Mesodermal cell (in vitro differentiated cells): Measurements from ENCODE around the gene EHMT1.
"Not testable (repeated sequence)": the region's sequence is repeated elsewhere in the genome, so short reads cannot be mapped to it uniquely, and the experiment has no call there.

Experiments used
- H3K27ac ChIP-seq: 2 replicates; pipeline ENCODE4 v1.7.0; 2013; ENCODE audit warnings: mild to moderate bottlenecking, low read depth, low read length, moderate library complexity; ENCODE audit not compliant: severe bottlenecking
- H3K36me3 ChIP-seq: 2 replicates; pipeline ENCODE4 v1.7.1; 2013; ENCODE audit warnings: mild to moderate bottlenecking, low read length, moderate library complexity; ENCODE audit not compliant: control insufficient read depth, insufficient read depth
- H3K4me1 ChIP-seq: one replicate; pipeline ENCODE4 v1.7.1; 2013; ENCODE audit warnings: mild to moderate bottlenecking, low read length; ENCODE audit not compliant: insufficient read depth, control insufficient read depth, poor library complexity, severe bottlenecking
- H3K4me3 ChIP-seq: 2 replicates; pipeline ENCODE4 v1.7.0; 2013; ENCODE audit warnings: low read length, control low read depth, mild to moderate bottlenecking; ENCODE audit not compliant: insufficient read depth, poor library complexity, severe bottlenecking; ENCODE audit errors: extremely low read depth
- H3K9me3 ChIP-seq: 2 replicates; pipeline ENCODE4 v1.7.1; 2013; ENCODE audit warnings: mild to moderate bottlenecking, low read length, moderate library complexity; ENCODE audit not compliant: control insufficient read depth
- WGBS, 2 experiments: methylation state at CpG; one replicate each; pipeline ENCODE4 v1.1.5; 2013; ENCODE audit warnings: missing lambda C conversion rate in 2 of 2; ENCODE audit not compliant: insufficient coverage in 2 of 2; 5-methylcytosine and 5-hydroxymethylcytosine counted together

EHMT1 gene

GRCh38 chr9:137590469-137591383 is 28.1 kb upstream of the EHMT1 start, which contains the start of gene ZMYND19:
ZMYND19 (minus strand) TSS chr9:137590512; CDS start chr9:137590263, 249 bp downstream.
- peak within 1 kb of the TSS; percentile 66 for H3K27ac ChIP-seq
- peaks cover 3% of the 10 kb centered on the region for H3K4me1 ChIP-seq
- WGBS, 2 experiments: 0 to 1% methylated on average over 85 to 111 of the region's 113 CpGs

GRCh38 chr9:137592767-137593166 is 26.0 kb upstream of the EHMT1 start:
- 90 to 95% methylated on average over 5 to 6 of the region's 7 CpGs for WGBS, 2 experiments
- Histone ChIP-seq H3K36me3 (peaks cover 10% of the 10 kb centered on the region), H3K27ac (no peak overlapping the region), H3K9me3 (no peaks in the 10 kb centered on the region), H3K4me3 (no peak overlapping the region), H3K4me1 (peaks cover 3% of the 10 kb centered on the region)

More at GRCh38 chr9:137590469-137591383, 28.1 kb upstream of the EHMT1 start, which contains the start of gene ZMYND19:
- Histone ChIP-seq H3K9me3 (no peaks in the 10 kb centered on the region), H3K4me3 (peak within 1 kb of the TSS; percentile 72), H3K36me3 (peaks cover 31% of the 10 kb centered on the region)

DNA sequence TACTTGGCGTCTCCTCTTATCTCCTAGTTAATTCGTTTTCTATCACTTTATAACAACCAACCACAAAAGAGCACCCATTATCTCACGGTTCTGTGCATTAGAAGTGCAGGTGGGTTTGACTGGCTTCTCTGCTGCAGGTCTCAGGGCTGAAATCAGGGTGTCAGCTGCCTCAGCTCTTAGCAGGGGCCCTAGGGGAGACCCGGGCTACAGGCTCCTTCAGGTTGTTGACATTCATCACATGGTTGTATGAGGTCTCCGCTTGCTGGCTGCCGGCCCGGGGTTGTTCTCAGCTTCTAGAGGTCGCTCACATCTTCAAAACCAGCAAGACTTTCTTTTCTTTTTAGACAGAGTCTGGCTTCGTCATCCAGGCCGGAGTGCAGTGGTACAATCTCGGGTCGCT is 25.6 kb upstream of the EHMT1 start:
- peaks cover 6% of the 10 kb centered on the region for H3K36me3 ChIP-seq
- no peak overlapping the region for H3K4me3 ChIP-seq
- H3K27ac ChIP-seq: no peak overlapping the region
- no peaks in the 10 kb centered on the region for H3K9me3 ChIP-seq
- WGBS, 2 experiments: 89 to 90% methylated on average over 10 of the region's 12 CpGs
- H3K4me1 ChIP-seq: peaks cover 3% of the 10 kb centered on the region

- H3K4me3 ChIP-seq, H3K9me3 ChIP-seq, H3K27ac ChIP-seq, H3K36me3 ChIP-seq, H3K4me1 ChIP-seq: not testable (repeated sequence)
- WGBS, 2 experiments: 78% methylated on average over 1 of the region's 7 CpGs; no CpG with 5 or more reads in 1 of the 2 experiments
Measured at GRCh38 chr9:137596577-137596976, 22.2 kb upstream of the EHMT1 start.

DNA sequence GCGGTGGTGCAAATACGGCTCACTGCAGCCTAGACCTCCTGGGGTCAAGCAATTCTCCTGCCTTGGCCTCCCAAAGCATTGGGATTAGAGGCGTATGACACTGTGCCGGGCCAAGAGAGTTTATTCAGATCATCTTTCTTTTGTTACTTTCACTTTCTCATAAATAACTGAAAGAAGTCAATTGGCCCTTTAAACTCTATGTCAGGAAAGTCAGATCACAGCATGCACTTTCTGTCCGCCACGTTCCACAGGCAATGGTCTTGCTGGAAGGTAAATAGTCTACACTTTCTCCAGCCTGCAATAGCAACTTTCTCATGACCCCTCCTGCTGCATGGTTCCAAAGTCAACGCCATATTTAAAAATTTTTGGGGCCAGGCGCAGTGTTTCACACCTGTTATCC is 19.9 kb upstream of the EHMT1 start:
- H3K4me1 ChIP-seq: no peaks in the 10 kb centered on the region
- H3K27ac ChIP-seq: no peak overlapping the region
- WGBS, 2 experiments: 78 to 82% methylated on average over 8 of the region's 8 CpGs
- no peak overlapping the region for H3K4me3 ChIP-seq
- no peaks in the 10 kb centered on the region for H3K9me3 ChIP-seq
- no peaks in the 10 kb centered on the region for H3K36me3 ChIP-seq

DNA sequence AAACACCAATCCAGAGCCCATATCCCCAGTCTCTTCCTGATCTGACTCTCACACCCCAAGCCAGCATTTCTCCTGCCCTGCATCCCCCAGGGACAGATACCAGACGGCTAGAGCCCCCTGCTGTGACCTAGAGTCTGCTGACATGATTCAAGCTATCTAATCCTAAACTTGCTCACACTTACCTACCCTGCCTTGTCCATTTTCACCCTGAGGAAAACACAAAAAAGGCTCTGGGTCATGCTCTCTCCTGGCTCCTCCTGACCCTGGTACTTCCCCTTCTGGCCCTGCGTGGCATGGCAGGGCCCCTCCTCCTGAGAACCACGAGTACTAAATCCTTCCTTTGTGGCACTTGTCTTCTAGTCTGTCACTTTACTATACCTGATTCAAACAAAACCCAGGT is 16.1 kb upstream of the EHMT1 start:
- H3K4me3 ChIP-seq: no peak overlapping the region
- H3K27ac ChIP-seq: no peak overlapping the region
- H3K9me3 ChIP-seq: no peaks in the 10 kb centered on the region
- H3K4me1 ChIP-seq: no peaks in the 10 kb centered on the region
- no peaks in the 10 kb centered on the region for H3K36me3 ChIP-seq
- 7 to 23% methylated on average over 3 of the region's 3 CpGs for WGBS, 2 experiments

GRCh38 chr9:137603879-137604278 is 14.9 kb upstream of the EHMT1 start:
- H3K4me1 ChIP-seq: no peaks in the 10 kb centered on the region
- WGBS, 2 experiments: 92 to 96% methylated on average over 13 of the region's 13 CpGs
- no peaks in the 10 kb centered on the region for H3K36me3 ChIP-seq
- H3K4me3 ChIP-seq: no peak overlapping the region
- H3K27ac ChIP-seq: no peak overlapping the region
- no peaks in the 10 kb centered on the region for H3K9me3 ChIP-seq

GRCh38 chr9:137604345-137605086 is 14.3 kb upstream of the EHMT1 start:
- H3K27ac ChIP-seq: no peak overlapping the region
- no peaks in the 10 kb centered on the region for H3K36me3 ChIP-seq
- no peaks in the 10 kb centered on the region for H3K9me3 ChIP-seq
- 56 to 82% methylated on average over 11 to 12 of the region's 49 CpGs for WGBS, 2 experiments
- peak overlapping the region; percentile 25 for H3K4me3 ChIP-seq
- no peaks in the 10 kb centered on the region for H3K4me1 ChIP-seq

GRCh38 chr9:137605121-137606004 is 13.4 kb upstream of the EHMT1 start, which contains the start of gene ARRDC1:
ARRDC1 (plus strand) TSS chr9:137605686; CDS start chr9:137605718, 32 bp downstream.
- Histone ChIP-seq H3K4me1 (no peaks in the 10 kb centered on the region), H3K9me3 (no peaks in the 10 kb centered on the region), H3K4me3 (peak within 1 kb of the TSS; percentile 63), H3K36me3 (no peaks in the 10 kb centered on the region), H3K27ac (peak within 1 kb of the TSS; percentile 36)
- 0% methylated on average over 50 of the region's 111 CpGs for WGBS, 2 experiments

- Histone ChIP-seq H3K9me3 (no peaks in the 10 kb centered on the region), H3K4me1 (no peaks in the 10 kb centered on the region), H3K27ac (peak overlapping the region; percentile 36), H3K36me3 (no peaks in the 10 kb centered on the region), H3K4me3 (peak overlapping the region; percentile 63)
- 8 to 9% methylated on average over 40 to 43 of the region's 57 CpGs for WGBS, 2 experiments
Measured at GRCh38 chr9:137606005-137606621, 12.7 kb upstream of the EHMT1 start.
